Measurements from ENCODE around the gene CDC6.

The CDC6 gene

DNA sequence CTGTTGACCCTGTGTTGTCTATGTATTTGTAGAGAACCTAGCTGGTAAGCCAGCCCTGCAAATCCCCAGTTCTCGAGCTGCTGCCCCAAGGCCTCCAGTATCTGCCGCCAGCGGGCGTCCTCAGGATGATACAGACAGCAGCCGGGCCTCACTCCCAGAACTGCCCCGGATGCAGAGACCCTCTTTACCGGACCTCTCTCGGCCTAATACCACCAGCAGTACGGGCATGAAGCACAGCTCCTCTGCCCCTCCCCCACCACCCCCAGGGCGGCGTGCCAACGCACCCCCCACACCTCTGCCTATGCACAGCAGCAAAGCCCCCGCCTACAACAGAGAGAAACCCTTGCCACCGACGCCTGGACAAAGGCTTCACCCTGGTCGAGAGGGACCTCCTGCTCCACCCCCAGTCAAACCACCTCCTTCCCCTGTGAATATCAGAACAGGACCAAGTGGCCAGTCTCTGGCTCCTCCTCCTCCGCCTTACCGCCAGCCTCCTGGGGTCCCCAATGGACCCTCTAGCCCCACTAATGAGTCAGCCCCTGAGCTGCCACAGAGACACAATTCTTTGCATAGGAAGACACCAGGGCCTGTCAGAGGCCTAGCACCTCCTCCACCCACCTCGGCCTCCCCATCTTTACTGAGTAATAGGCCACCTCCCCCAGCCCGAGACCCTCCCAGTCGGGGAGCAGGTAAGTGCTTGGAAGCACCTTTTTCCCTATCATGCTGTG is 23.1 kb upstream of the CDC6 start:
- CTCF ChIA-PET = interaction anchor here (1.1 kb wide), 1 partner anchor 45 kb away, joined by 3 read pairs; the partner anchor contains the start of gene WIPF2

DNA sequence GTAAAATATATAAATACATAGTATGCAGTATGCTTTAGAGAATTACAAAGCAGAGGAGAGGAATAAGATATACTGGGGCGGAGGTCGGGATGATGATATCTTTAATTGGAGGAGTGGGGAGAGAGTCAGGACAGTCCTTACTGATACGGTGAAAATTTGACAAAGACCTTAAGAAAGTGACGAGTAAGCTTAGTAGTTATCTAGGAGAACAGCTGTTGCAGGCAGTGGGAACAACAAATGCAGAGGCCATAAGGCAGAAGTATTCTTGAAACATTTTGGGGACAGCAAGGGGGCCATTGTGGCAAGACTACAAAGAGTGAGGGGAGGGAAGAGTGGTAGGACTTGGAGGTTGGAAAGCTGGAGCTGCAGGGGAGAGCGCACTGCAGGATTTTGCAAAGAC is 22.3 kb upstream of the CDC6 start:
- POLR2A ChIA-PET = no interaction called here
- TF ChIP-seq, protein P1, sequence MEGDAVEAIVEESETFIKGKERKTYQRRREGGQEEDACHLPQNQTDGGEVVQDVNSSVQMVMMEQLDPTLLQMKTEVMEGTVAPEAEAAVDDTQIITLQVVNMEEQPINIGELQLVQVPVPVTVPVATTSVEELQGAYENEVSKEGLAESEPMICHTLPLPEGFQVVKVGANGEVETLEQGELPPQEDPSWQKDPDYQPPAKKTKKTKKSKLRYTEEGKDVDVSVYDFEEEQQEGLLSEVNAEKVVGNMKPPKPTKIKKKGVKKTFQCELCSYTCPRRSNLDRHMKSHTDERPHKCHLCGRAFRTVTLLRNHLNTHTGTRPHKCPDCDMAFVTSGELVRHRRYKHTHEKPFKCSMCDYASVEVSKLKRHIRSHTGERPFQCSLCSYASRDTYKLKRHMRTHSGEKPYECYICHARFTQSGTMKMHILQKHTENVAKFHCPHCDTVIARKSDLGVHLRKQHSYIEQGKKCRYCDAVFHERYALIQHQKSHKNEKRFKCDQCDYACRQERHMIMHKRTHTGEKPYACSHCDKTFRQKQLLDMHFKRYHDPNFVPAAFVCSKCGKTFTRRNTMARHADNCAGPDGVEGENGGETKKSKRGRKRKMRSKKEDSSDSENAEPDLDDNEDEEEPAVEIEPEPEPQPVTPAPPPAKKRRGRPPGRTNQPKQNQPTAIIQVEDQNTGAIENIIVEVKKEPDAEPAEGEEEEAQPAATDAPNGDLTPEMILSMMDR (IDR thresholded peaks at IDR 0.05; ENCODE audit: insufficient read depth, low read length, missing control alignments) = no peak
- no peak for DNase-seq (ENCODE audit: low read depth, low spot score)
- CTCF ChIA-PET = interaction anchor here (0.6 to 1.1 kb wide), 2 partner anchors 24 to 46 kb away, joined by 3 to 4 read pairs; partner anchors contain the start of gene WIPF2
- H3K4me3 ChIP-seq (ENCODE audit: low read depth, low read length) = no peak overlapping the region

More for the DNA sequence above, 23.1 kb upstream of the CDC6 start:
- POLR2A ChIA-PET = no interaction called here
- H3K4me3 ChIP-seq (ENCODE audit: low read depth, low read length) = no peak overlapping the region
- TF ChIP-seq, protein P1 (IDR thresholded peaks at IDR 0.05; ENCODE audit: insufficient read depth, low read length, missing control alignments) = no peak
- DNase-seq (ENCODE audit: low read depth, low spot score) = no peak

DNA sequence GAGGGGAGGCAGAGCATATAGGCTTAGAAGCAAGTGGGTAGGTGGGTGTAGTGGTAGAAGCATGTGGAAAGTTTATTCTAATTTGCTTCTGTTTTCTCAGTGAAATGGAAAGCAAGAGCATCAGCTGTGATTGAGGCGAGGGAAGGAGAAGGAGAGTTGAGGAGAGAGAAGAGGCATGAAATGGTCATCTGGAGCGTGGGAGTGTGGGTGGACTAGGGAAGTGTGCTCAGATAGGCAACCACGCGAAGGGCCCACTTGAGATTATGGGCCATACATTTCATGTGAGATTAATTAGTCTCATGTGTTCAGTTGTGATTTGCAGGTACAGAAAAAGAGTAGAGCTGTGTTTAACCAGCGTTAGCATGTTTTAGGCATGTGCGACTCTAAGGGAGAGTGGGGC is 20.8 kb upstream of the CDC6 start:
- ChIA-PET CTCF (interaction anchor here (0.9 to 2.2 kb wide), 5 partner anchors 8 to 253 kb away, joined by 3 to 8 read pairs (median 5); partner anchors contain the start of gene WIPF2), POLR2A (no interaction called here)
- TF ChIP-seq, protein P1 (IDR thresholded peaks at IDR 0.05; ENCODE audit: insufficient read depth, low read length, missing control alignments) = no peak
- no peak for DNase-seq (ENCODE audit: low read depth, low spot score)
- no peak overlapping the region for H3K4me3 ChIP-seq (ENCODE audit: low read depth, low read length)

DNA sequence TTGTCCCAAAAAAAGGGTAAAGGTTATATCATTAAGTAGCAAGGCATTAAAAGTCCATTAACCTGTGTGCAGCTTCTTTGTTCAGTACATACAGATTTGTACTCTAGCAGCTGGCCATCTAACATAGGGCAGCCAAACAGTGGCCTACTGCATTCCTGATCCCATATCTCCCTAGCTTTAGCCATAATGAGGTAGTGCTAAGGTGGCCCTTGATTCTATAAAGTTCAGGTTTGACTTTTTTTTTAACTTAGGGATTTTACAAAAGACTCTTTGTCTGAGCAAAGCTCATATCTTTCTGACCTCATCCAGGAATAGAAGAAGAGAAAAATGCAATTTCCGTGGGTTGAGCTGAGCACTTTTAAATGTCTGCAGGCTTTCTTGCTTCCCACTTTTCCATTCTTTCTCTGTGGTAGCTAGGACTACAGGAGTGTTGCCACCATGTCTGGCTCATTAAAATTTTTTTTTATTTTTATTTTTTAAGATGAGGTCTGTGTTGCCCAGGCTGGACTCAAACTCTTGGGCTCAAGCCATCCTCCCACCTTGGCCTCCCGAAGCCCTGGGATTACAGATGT is 19.5 kb upstream of the CDC6 start:
- H3K4me3 ChIP-seq (ENCODE audit: low read depth, low read length) = no peak overlapping the region
- CTCF ChIA-PET = interaction anchor here (0.8 to 2.2 kb wide), 8 partner anchors 10 to 255 kb away, joined by 3 to 8 read pairs (median 4); partner anchors contain the start of gene WIPF2
- TF ChIP-seq, protein P1 (IDR thresholded peaks at IDR 0.05; ENCODE audit: insufficient read depth, low read length, missing control alignments) = no peak
- POLR2A ChIA-PET = no interaction called here
- DNase-seq (ENCODE audit: low read depth, low spot score) = no peak

DNA sequence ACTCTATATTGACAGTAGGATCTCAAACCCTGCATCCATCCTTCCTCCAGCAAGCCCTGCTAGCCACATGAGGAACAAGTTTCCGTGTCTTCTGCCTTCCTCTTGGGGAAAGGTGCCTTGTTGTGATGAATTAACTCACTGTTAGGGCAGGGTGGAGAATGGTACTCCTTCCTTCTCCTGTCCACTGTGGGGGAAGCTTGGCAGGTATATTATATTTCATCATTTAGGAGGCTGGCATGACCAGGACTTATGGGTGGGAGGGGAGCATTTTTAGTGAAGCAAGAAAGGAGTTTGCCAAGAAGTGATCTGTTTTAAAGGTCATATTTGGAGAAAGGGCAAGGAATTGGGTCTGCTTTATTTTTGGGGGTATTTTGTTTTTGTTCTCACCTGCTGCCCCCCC is 9.3 kb upstream of the CDC6 start:
- POLR2A ChIA-PET = no interaction called here
- TF ChIP-seq, protein P1 (IDR thresholded peaks at IDR 0.05; ENCODE audit: insufficient read depth, low read length, missing control alignments) = no peak
- DNase-seq (ENCODE audit: low read depth, low spot score) = no peak
- H3K4me3 ChIP-seq (ENCODE audit: low read depth, low read length) = no peak overlapping the region
- CTCF ChIA-PET = interaction anchor here (0.9 to 1.2 kb wide), 3 partner anchors 11 to 60 kb away, joined by 3 to 6 read pairs (median 3); no protein-coding TSS in a partner anchor

DNA sequence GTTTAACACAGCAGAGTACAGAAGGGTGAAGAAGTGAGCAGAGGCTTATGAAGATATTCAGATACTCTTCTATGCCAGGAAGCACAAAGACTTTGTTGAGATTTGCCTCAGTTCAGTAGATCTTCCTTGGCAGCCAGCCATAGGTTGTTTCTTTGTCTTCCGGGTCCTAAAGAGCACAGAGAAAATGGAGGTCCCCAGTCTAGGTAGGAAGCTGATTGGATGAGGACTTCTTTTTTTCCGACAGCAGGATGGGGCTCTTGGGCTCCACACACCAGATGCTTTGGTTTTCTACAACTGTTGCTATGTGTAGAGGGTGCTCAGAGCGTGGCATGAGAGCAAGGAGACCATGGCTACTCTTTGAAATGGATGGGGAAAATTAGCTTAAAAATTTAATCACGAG is 8.3 kb upstream of the CDC6 start:
- no peak for DNase-seq (ENCODE audit: low read depth, low spot score)
- ChIA-PET POLR2A (no interaction called here), CTCF (interaction anchor here (0.7 kb wide), 1 partner anchor 87 kb away, joined by 3 read pairs; no protein-coding TSS in a partner anchor)

More for the DNA sequence above, 8.3 kb upstream of the CDC6 start:
- TF ChIP-seq, protein P1 (IDR thresholded peaks at IDR 0.05; ENCODE audit: insufficient read depth, low read length, missing control alignments) = no peak
- no peak overlapping the region for H3K4me3 ChIP-seq (ENCODE audit: low read depth, low read length)

Data from AG04449 (cell line).